Endothelial cell of umbilical vein (primary cell): ENCODE data around the gene TSNAX. TPM values are rescaled to one million over a fixed set of nuclear protein-coding genes. Genes with fewer than 3 reads are reported as not detected.

Source experiments
- BruUV-seq: library from RNA; stranded (reverse); fragments of 400-500 nt; replicated peaks from 2 replicates; lab custom pipeline; 2021; lab: Mats Ljungman, UMichigan
- CTCF ChIA-PET: fragments of 300-600, 350-600 bp; sonication (Branson Sonifier 250); formaldehyde crosslinking; loops from one replicate; lab custom pipeline; 2021; ENCODE audit warnings: antibody characterized with exemption, inconsistent platforms; lab: Charles Lee
- POLR2A ChIA-PET: fragments of 300-600, 350-600 bp; sonication (Branson Sonifier 250); formaldehyde crosslinking; loops from one replicate; lab custom pipeline; 2021; ENCODE audit warnings: antibody characterized with exemption, inconsistent platforms; lab: Charles Lee
- DNase-seq: peaks from one replicate; pipeline ENCODE4 v3.0.0-alpha.2; 2011; ENCODE audit warnings: low read depth, low spot score
- FAIRE-seq: peaks from 2 replicates; lab custom pipeline; 2011; peaks lifted over from hg19 to GRCh38; lab: Jason Lieb, UNC
- H2AFZ ChIP-seq: 2 replicates; pipeline ENCODE4 v1.6.0; 2012; ENCODE audit warnings: low read depth, low read length, control low read depth, inconsistent platforms
- H3K27ac ChIP-seq: 2 replicates; pipeline ENCODE4 v1.5.1; 2011; ENCODE audit warnings: low read depth, mild to moderate bottlenecking, control low read depth, low read length, moderate library complexity; ENCODE audit not compliant: insufficient read depth
- H3K27me3 ChIP-seq, 2 experiments: 2 replicates each; pipeline versions ENCODE4 v1.6.0 to v1.6.1; 2011; ENCODE audit warnings: low read length in 2 of 2, mixed read lengths in 1 of 2; ENCODE audit not compliant: control insufficient read depth in 2 of 2, insufficient read depth in 2 of 2
- H3K36me3 ChIP-seq, 2 experiments: 2 replicates in 1 of 2; 3 replicates in 1 of 2; pipeline ENCODE4 v1.5.1; 2011; ENCODE audit warnings: low read length in 2 of 2, mild to moderate bottlenecking in 1 of 2, moderate library complexity in 1 of 2; ENCODE audit not compliant: control insufficient read depth in 2 of 2, insufficient read depth in 2 of 2; ENCODE audit errors: extremely low read depth in 1 of 2
- H3K4me1 ChIP-seq: 3 replicates; pipeline ENCODE4 v1.5.1; 2011; ENCODE audit warnings: mild to moderate bottlenecking, low read length; ENCODE audit not compliant: control insufficient read depth, insufficient read depth; ENCODE audit errors: extremely low read depth
- H3K4me2 ChIP-seq: 2 replicates; pipeline ENCODE4 v1.6.1; 2011; ENCODE audit warnings: low read length, control low read depth, mixed read lengths; ENCODE audit not compliant: insufficient read depth
- H3K4me3 ChIP-seq, 3 experiments: fragments of 200-600 bp in 1 of 3; sonication (generic), shearing (Covaris generic) in 1 of 3; replicated peaks in 1 of 3; 2 replicates each; pipeline ENCODE4 v1.5.1; 2011 to 2016; ENCODE audit warnings: control low read depth in 3 of 3, low read length in 3 of 3, mild to moderate bottlenecking in 2 of 3, inconsistent platforms in 1 of 3, low read depth in 1 of 3, moderate library complexity in 1 of 3; ENCODE audit not compliant: insufficient read depth in 1 of 3
- H3K79me2 ChIP-seq: 2 replicates; pipeline ENCODE4 v1.6.0; 2012; ENCODE audit warnings: low read length, inconsistent platforms; ENCODE audit not compliant: control insufficient read depth, insufficient read depth
- H3K9ac ChIP-seq: replicated peaks from 2 replicates; pipeline ENCODE3; 2011; ENCODE audit warnings: low read length, control low read depth; ENCODE audit not compliant: insufficient read depth; ENCODE audit errors: extremely low read depth
- H3K9me1 ChIP-seq: replicated peaks from 3 replicates; pipeline ENCODE4 v1.6.0; 2011; ENCODE audit warnings: mild to moderate bottlenecking, low read length; ENCODE audit not compliant: control insufficient read depth, insufficient read depth; ENCODE audit errors: extremely low read depth
- H3K9me3 ChIP-seq: replicated peaks from 2 replicates; pipeline ENCODE4 v1.5.1; 2012; ENCODE audit warnings: low read length, inconsistent platforms; ENCODE audit not compliant: control insufficient read depth, insufficient read depth
- H4K20me1 ChIP-seq: replicated peaks from 2 replicates; pipeline ENCODE3; 2011; ENCODE audit warnings: mild to moderate bottlenecking, low read length; ENCODE audit not compliant: control insufficient read depth, insufficient read depth; ENCODE audit errors: extremely low read depth
- EZH2 ChIP-seq: IDR thresholded peaks from 2 replicates; pipeline ENCODE4 v1.6.1; 2012; ENCODE audit warnings: borderline replicate concordance, low read depth, mild to moderate bottlenecking, moderate library complexity, low read length, inconsistent platforms; ENCODE audit not compliant: severe bottlenecking
- FOS ChIP-seq: IDR thresholded peaks from 2 replicates; pipeline ENCODE4 v1.6.1; 2011; ENCODE audit warnings: mild to moderate bottlenecking, low read length, moderate library complexity, borderline replicate concordance; ENCODE audit not compliant: insufficient read depth
- GATA2 ChIP-seq: IDR thresholded peaks from 2 replicates; pipeline ENCODE4 v1.7.0; 2011; ENCODE audit warnings: low read depth, mild to moderate bottlenecking, moderate library complexity, mixed read lengths, low read length; ENCODE audit not compliant: insufficient read length, insufficient read depth
- JUN ChIP-seq: IDR thresholded peaks from 2 replicates; pipeline ENCODE4 v1.6.1; 2011; ENCODE audit warnings: borderline replicate concordance, low read depth; ENCODE audit not compliant: insufficient read length, insufficient read depth
- MAX ChIP-seq: IDR thresholded peaks from 2 replicates; pipeline ENCODE4 v1.6.1; 2011; ENCODE audit not compliant: insufficient read depth, insufficient read length
- MYC ChIP-seq: IDR thresholded peaks from one replicate; pipeline ENCODE4 v1.6.1; 2011; ENCODE audit warnings: mild to moderate bottlenecking, low read depth, low read length
- POLR2A ChIP-seq: IDR thresholded peaks from 2 replicates; pipeline ENCODE4 v1.6.1; 2012; ENCODE audit warnings: low read depth, mild to moderate bottlenecking, control low read depth, low read length
- POLR2AphosphoS5 ChIP-seq: IDR thresholded peaks from 2 replicates; pipeline ENCODE4 v1.6.1; 2012; ENCODE audit warnings: low read depth, mild to moderate bottlenecking, control low read depth, low read length, moderate library complexity; ENCODE audit not compliant: insufficient read depth
- dilution Hi-C: fragments of 300-500 bp; cut with MboI; formaldehyde crosslinking; loops from one replicate; pipeline ENCODE4 v1.15.0; 2019; ENCODE audit warnings: low sequenced_read_pairs; ENCODE audit not compliant: extremely low pct_ligation_motif_present
- intact Hi-C: fragments of 100-400 bp; cut with micrococcal nuclease; formaldehyde crosslinking; loops from one replicate; pipeline ENCODE4 v1.10.0; 2022
- polyA plus RNA-seq, 4 experiments: library from polyadenylated mRNA; depleted of rRNA in 3 of 4; stranded (reverse) in 3 of 4; unstranded in 1 of 4; fragments of >200 nt; gene quantifications; 2 replicates each; pipeline versions ENCODE4 v1.2.1 to v1.2.3, GENCODE V29; 2011 to 2012; ENCODE audit warnings: missing spikeins in 1 of 4
- total RNA-seq: library from RNA; stranded (reverse); gene quantifications from 2 replicates; pipeline ENCODE4 v1.2.3, GENCODE V29; 2021
- TF ChIP-seq, protein P1 (sequence below), 2 donors: IDR thresholded peaks; 1 replicate in 1 of 2; 2 replicates in 1 of 2; pipeline ENCODE4 v1.5.1; 2011; ENCODE audit warnings: low read length in 2 of 2, mild to moderate bottlenecking in 2 of 2, moderate library complexity in 2 of 2, control low read depth in 1 of 2, inconsistent platforms in 1 of 2, low read depth in 1 of 2; ENCODE audit not compliant: insufficient read depth in 1 of 2; ENCODE audit errors: extremely low read depth in 1 of 2

TSNAX gene
- total and polyA plus RNA-seq, 2 donors (not counting 3 experiments of a cell fraction or from before 2014, with no cell fraction given) = 6.3 to 26.3 TPM

DNA sequence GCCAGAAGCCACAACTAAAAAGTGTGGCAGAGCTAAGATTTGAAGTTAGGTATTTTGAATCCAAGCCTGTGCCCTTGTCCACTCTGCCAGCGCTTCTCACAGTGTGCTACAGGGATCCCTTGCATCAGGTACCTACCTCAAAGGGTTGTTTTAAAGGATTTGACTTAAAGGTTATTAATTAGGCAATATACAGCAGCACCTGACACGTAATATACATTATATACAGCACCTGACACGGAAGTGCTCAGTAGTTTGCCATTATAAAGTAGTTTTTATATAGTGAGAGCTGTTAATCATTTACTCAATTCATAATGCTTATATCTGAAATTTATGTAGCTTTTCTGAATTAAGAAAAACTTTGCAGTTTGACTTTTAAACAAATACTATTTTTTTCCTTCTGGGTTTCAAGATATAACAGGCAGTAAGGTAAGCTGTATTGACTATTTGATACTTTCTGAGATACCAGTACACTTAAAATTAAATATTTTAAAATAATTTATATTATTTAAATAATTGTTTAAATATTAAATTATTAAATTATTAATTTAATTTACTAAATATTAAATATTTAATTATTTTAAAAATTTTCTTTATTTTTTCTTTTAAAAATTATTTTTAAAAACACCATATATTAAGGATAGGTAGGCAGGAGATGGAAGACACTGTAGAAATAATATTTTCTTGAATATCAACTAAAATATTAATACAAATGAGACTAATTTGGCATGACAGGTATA, 33.3 kb downstream of the TSNAX start:
- intact Hi-C loops (no loop called here), dilution Hi-C loops (no loop called here)
- POLR2A ChIA-PET = no interaction called here
- H3K9me3 ChIP-seq = no peaks in the 10 kb centered on the region
- H3K4me2 ChIP-seq = no peak overlapping the region
- H4K20me1 ChIP-seq = no peaks in the 10 kb centered on the region
- H3K27me3 ChIP-seq = no peaks in the 10 kb centered on the region
- CTCF ChIA-PET = interaction anchor here (1.3 kb wide), 1 partner anchor 11 kb away, joined by 4 read pairs; no protein-coding TSS in a partner anchor
- no peak overlapping the region for H3K27ac ChIP-seq
- no peak overlapping the region for H3K4me3 ChIP-seq
- no TSS peak for BruUV-seq
- no peaks in the 10 kb centered on the region for H3K79me2 ChIP-seq
- FAIRE-seq = no peak
- peaks cover 2 to 3% of the 10 kb centered on the region in 2 experiments for H3K36me3 ChIP-seq
- H3K4me1 ChIP-seq = peaks cover 4% of the 10 kb centered on the region
- no peak for DNase-seq
- H2AFZ ChIP-seq = no peak overlapping the region
- TF ChIP-seq JUN (no peak), MAX (no peak), POLR2AphosphoS5 (no peak), GATA2 (no peak), EZH2 (no peak), FOS (no peak), POLR2A (no peak), MYC (no peak)
- TF ChIP-seq, protein P1, sequence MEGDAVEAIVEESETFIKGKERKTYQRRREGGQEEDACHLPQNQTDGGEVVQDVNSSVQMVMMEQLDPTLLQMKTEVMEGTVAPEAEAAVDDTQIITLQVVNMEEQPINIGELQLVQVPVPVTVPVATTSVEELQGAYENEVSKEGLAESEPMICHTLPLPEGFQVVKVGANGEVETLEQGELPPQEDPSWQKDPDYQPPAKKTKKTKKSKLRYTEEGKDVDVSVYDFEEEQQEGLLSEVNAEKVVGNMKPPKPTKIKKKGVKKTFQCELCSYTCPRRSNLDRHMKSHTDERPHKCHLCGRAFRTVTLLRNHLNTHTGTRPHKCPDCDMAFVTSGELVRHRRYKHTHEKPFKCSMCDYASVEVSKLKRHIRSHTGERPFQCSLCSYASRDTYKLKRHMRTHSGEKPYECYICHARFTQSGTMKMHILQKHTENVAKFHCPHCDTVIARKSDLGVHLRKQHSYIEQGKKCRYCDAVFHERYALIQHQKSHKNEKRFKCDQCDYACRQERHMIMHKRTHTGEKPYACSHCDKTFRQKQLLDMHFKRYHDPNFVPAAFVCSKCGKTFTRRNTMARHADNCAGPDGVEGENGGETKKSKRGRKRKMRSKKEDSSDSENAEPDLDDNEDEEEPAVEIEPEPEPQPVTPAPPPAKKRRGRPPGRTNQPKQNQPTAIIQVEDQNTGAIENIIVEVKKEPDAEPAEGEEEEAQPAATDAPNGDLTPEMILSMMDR (IDR thresholded peaks at IDR 0.05; ENCODE audit: extremely low read depth in 1 of 2, insufficient read depth in 1 of 2, low read depth in 1 of 2, low read length in 2 of 2) = no peak
- H3K9ac ChIP-seq = no peak overlapping the region
- no peaks in the 10 kb centered on the region for H3K9me1 ChIP-seq
